GM08714 (cell line): ENCODE data around the gene ETDB.

Source experiments
- H3K4me3 ChIP-seq: fragments of 200-500 bp; sonication (Bioruptor generic); 2 replicates; pipeline ENCODE4 v1.5.1; 2014; ENCODE audit warnings: mild to moderate bottlenecking, low read length, inconsistent platforms
- ZNF274 ChIP-seq: IDR thresholded peaks from 2 replicates; pipeline ENCODE4 v1.6.1; 2012; ENCODE audit warnings: mild to moderate bottlenecking, low read depth, low read length

The ETDB gene

DNA sequence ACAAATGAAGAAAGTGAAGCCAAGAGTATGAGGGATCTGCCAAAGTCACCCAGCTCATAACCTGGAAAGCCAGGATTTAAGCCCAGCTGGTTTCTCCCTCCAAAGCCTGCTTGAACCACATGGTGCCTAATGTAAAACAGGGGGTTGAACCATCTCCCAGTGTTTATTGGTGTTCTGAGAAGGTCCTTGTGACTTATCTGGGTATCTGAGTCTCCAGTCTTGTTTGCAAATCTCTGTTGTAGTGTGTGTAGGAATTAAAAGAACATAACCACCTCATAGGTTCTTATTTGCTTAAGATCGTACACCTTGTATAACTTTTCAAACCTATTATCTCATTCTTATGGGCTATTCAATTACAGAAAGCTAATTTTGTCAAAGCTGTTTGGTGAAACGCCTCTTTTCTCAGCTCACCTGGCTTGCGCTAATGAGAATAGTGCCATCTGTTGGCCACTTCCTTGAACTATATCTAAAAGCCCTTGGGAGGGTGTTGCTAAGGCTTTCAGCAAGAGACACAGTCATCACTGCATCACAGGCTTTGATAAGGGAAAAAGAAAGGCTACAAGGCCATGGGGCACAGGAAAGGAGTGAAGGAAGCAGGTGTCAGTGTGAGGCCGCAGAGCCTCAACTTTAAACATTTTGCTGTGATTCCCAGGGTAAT lies 34.0 kb downstream of the ETDB start:
- no peak for TF ChIP-seq ZNF274
- no peak overlapping the region for H3K4me3 ChIP-seq

DNA sequence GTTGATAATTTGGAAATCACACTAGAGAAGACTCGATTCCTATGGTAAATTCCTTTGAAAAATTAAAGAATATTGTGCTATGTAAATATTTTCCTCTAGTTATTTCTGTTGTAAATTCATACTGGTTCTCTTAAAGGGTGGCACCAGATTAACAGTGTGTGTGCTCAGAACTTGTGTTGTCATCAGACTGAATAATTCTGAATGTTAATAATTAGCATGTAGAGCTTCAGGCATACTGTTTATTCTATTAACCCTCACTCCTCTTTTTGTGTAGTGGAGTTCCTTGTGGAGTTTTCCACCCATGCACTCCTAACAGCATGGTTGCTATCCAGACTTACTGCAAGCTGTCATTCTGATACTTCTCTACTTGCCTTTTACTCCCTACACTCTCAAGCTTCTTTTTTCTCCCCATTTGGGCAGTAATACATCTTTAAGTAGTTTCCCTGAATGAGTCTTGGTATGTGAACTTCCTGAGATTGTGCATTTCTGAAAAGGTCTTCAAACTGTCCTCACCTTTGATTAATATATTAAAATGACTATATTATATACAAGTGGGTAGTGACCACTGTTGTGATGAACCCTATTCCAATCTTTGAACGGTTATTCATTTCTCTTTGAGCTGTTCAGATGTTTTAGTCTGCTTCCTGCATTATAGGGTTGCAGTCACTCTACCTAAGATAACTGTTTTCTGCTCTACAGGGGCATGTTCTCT lies 38.5 kb downstream of the ETDB start:
- TF ChIP-seq ZNF274, result no peak

More for the DNA sequence above, 38.5 kb downstream of the ETDB start:
- no peak overlapping the region for H3K4me3 ChIP-seq
